Stimulated activated CD8-positive, alpha-beta memory T cell treated with anti-CD3 and anti-CD28 coated beads, Interleukin-4, amount 100 ng/mL, for 24 hours (primary cell): ENCODE measurements around the gene ULBP1.
"Not testable (repeated sequence)": the region's sequence is repeated elsewhere in the genome, so short reads cannot be mapped to it uniquely, and the experiment has no call there.

Experiments
- DNase-seq: peaks from one replicate; pipeline ENCODE4 v3.0.0-alpha.2; 2020; ENCODE audit warnings: low read depth

The ULBP1 gene

GRCh38 chr6:149977221-149977620 lies 13.5 kb downstream of the ULBP1 start:
- no peak for DNase-seq

GRCh38 chr6:149978610-149979009 lies 14.9 kb downstream of the ULBP1 start:
- DNase-seq: no peak

- no peak for DNase-seq
Measured at GRCh38 chr6:149979293-149979692, 15.6 kb downstream of the ULBP1 start.

- DNase-seq: no peak
Measured at GRCh38 chr6:149983145-149983544, 19.4 kb downstream of the ULBP1 start.

GRCh38 chr6:149984773-149985172 lies 21.0 kb downstream of the ULBP1 start:
- no peak for DNase-seq

GRCh38 chr6:149985481-149985937 lies 21.8 kb downstream of the ULBP1 start:
- DNase-seq: no peak

- no peak for DNase-seq
Measured at GRCh38 chr6:149987602-149988107, 23.9 kb downstream of the ULBP1 start.

DNA sequence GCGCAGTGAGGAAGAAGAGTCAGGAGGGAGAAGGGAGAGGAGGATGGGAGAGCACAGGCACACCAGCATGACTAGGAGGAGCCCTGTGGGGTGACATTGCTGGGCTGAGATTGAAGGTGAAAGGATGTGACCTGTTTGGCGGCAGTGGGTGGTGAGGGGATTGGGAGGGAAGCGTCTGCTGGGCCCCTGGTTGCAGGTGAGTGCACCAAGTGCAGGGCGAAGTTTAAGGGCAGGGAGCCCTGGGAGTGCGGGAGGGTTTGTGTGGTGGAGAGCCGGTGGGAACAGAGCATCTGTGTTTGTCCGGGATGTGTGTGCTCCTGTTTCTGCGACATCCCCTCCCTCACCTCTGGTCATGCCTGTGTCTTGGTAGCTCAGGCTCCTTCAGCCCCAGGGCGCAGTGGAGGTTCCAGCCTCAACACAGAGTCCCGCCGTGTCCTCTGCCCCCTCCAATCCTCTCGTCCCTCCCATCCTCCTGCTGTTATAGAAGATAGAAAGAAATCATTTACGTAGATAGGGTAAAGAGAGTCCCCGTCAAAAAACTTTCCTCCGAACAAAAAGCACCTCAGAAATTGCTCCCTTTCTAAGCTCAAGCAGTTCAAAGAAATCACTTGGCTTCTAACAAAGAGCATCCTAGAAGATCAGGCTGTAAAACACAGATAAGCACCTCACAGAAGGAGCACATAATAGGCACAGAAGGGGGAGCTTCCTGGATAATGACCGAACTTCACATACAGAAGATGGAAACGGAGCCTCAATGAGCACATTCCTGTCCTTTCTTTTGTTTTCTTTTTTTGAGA lies 25.0 kb downstream of the ULBP1 start:
- no peak for DNase-seq

GRCh38 chr6:149990212-149990660 lies 26.5 kb downstream of the ULBP1 start:
- no peak for DNase-seq

DNA sequence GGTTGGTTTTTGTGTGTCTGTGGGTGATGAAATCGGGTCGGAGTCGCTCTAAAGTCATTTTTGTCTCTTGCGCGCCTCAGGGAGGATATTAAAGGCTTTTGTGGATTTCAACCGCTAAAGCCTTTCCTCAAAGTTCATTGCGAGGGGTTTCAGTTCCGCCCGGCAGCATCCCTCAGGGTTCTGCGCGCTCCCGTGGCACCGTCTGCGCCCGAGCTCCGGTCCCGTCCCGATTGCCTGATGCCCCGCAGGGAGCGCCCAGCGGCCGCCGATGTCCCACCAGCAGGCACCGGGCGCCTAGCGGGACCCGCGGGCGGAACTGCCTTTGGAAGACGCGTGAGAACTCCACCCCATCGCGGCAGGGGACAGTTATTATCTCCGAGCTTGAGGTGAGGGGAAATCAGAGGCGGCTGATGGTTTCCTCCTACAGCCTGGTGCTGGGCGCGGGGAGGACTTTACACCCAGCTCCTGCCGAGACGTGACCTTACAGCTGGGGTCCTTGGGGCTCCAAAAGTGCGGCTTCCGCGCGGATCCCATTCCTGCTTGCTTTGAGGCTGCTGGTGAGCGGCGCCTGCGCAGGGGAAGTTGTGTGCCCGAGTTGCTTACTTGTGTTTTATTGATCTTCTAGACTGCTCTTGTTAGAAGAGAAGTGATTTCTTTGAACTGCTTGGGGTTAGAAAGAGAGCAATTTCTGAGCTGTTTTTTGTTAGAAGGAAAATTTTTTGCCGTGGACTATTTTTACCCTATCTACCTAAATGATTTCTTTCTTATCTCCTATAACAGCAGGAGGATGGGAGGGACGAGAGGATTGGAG lies 27.1 kb downstream of the ULBP1 start:
- DNase-seq: no peak

GRCh38 chr6:149991472-149991795 lies 27.7 kb downstream of the ULBP1 start:
- not testable (repeated sequence) for DNase-seq

GRCh38 chr6:149991838-149992237 lies 28.1 kb downstream of the ULBP1 start:
- DNase-seq: no peak

DNA sequence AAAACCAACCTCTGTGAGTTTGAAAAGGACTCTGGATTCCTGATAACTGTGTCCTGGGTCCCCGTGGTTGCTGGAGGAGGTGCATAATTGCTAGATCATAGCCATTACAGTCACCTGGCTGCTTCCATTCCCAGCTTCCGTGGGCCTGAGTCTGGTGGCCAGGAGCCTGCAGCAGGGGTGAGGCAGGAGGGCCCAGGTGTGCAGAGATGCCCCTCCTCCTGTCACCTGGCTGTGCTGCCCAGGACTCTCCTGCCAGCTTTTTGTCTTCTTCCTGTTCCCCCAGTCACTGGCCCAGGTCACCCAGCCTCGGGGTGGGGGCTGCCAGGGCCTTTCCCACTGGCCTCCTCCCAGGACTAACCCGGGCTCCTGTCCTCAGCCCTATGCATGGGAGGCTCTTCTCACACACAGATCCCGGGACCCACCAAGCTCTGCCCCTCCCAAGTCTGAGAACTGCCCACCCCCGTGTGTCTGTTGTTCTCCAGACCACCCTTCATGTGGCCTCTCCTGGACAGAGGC lies 31.6 kb downstream of the ULBP1 start:
- no peak for DNase-seq

DNA sequence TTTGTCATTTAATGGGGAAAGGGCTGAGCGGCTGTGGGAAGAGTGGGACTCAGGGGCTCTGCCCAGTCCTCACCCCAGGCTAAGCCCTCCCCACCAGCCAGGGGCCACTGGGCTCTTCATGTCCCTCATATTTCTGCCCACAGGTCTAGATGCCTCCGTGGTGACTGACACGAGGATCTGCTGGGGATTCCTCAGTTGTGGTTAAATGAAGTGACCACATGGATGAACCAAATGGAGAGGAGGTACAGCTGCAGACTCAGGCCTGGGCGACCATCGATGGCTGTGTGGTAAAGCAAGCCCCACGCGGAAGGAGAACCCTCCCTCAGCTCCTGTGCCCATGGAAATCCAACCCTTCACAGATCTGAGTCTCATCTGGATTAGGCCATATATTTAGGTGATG lies 32.2 kb downstream of the ULBP1 start:
- no peak for DNase-seq

- no peak for DNase-seq
Measured at GRCh38 chr6:149999636-150000035, 35.9 kb downstream of the ULBP1 start.

GRCh38 chr6:150001295-150002008 lies 37.7 kb downstream of the ULBP1 start:
- no peak for DNase-seq

DNA sequence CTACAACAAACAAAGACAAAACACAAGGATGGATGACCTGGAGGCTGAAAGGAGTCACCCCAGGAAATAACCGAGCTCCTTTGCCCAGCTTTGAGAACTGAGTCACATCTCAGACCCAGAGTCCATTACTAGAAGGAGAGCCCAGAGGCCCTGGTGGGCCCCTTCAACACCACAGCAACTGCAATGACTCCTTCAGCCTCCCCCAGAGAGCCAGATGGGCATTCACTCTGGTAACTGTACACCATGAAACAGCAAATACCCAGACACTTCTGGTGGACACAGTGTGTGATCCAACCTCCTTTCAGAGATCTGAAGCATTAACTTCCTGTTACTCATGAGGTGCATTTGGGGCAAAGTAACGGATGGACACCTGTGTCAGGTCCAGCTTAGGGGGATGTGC lies 39.0 kb downstream of the ULBP1 start:
- no peak for DNase-seq

DNA sequence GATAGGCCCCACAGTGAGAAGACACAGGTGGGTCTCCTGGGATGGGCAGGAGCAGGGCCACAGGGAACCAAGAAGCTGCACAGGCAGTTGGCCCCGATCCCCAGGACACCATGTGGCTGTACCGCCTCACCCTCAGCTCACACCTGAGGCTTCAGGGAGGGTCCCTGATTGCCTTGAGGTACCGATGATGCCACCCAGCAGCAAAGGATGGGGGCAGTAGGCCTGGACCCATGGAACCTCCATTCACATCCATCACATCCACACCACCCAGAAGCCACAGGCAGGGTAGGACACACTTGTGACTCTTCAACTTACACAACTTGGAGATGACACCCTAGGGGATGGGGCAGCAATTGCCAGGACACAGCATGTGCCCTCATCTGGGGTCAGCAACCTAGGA lies 39.9 kb downstream of the ULBP1 start:
- DNase-seq: not testable (repeated sequence)

DNA sequence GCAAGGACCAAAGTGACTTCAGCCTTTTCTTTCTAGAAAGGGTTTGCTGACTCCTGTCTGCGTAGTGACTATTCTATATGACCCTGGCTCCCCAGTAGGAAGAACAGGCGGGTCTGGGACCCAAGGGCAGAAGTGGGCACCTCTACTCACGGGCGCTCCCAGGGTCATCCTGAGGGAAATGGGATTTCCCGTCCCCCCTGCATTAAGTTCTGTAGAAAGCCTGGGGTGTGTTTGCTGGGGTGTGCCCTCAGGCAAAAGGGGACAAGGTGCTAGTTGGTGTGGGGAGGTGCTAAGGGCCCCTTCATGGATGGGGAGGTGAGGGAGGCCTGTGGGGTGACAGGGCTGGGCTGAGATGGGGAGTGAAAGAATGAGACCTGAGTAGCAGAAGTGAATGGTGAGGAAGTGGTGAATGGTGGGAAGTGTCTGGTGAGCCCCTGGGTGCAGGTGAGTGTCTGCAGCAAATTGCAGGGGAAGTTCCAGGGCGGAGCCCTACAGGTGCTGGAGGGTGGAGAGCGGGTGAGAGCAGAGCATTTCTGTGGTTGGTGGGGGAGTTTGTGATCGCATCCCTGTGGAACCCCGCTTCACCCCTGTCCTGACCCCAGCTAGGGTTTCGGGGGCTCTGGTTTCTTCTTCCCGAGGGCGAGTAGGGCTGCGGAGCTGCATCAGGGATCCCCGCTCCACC lies 40.5 kb downstream of the ULBP1 start:
- no peak for DNase-seq

DNA sequence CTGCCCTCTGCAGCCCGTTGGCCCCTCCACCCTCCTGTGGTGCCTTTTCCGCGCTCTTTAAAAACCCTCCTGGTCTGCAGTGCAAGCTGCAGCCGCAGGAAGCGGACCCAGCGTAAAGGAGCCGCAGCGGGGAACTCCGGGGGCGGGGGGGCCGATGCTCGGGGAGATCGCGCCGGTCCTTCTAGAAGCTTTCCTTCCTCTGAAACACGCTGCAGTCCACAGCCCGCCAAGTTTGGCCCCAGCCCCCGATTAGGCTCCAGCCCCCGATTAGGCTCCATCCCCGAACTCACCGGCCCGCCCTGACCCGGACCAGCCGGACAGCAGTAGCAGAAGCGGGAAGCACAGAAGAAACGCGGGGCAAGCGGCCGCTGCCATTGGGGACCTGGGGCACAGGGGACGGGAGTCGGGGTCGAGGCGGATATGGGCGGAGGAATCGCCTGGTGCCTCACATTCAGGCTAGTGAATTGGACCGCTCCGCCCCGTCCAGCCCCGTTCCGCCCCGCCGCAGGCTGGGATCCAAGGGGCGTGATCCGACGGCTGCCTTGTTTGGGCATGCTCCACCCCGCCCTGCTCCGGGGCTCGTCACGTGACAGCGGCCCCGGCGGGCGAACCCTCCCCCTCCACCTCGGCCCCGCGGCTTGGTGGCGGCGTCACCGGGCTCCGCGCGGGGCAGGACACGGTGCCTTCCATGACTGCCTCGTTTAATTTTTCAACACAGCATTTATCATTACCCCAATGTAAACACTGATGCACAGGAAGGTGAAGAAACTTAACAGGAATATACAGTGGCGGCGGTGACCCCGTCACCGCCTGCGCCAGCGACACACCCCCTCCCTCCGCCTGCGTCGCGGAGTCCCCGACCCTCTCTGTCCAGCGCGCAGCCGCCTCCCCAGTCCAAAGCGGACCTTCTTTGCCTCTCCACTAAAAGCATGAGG lies 41.3 kb downstream of the ULBP1 start:
- peak; percentile 86 for DNase-seq
